Measurements from ENCODE around the gene KCNE1.
"Not testable (repeated sequence)": the region's sequence is repeated elsewhere in the genome, so short reads cannot be mapped to it uniquely, and the experiment has no call there.

GRCh38 chr21:34407294-34407693 lies 104.7 kb downstream of the KCNE1 start:
- not testable (repeated sequence) for TF ChIP-seq CTCF, POLR2A (IDR thresholded peaks at IDR 0.05)
